HG02943 (cell line): ENCODE data around the gene LAPTM4A.

Experiments
- ATAC-seq: cut with Tn5 transposase; IDR thresholded peaks from one replicate; pipeline ENCODE4 v1.9.1; 2021; ENCODE audit warnings: mild to moderate bottlenecking, low read depth, moderate library complexity; ENCODE audit not compliant: unreplicated experiment

LAPTM4A gene

GRCh38 chr2:20025065-20025786, 26.2 kb downstream of the LAPTM4A start:
- ATAC-seq = no peak

- no peak for ATAC-seq
Observed at GRCh38 chr2:20023688-20024087, 27.7 kb downstream of the LAPTM4A start.

DNA sequence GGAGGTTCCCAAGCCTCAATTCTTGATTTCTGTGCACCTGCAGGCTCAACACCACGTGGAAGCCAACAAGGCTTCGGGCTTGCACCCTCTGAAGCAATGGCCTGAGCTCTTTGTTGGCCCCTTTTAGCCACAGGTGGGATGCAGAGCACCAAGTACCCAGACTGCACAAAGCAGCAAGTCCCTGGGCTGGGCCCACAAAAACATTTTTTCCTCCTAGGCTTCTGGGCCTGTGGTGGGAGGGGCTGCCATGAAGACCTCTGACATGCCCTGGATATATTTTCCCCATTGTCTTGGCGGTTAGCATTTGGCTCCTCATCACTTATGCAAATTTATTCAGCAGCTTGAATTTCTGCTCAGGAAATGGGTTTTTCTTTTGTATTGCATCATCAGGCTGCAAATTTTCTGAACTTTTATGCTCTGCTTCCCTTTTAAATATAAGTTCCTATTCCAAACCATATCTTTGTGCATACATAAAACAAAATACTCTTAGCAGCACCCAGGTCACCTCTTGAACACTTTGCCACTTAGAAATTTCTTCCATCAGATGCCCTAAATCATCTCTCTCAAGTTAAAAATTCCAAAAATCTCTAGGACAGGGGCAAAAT, 29.9 kb downstream of the LAPTM4A start:
- no peak for ATAC-seq

- no peak for ATAC-seq
Observed at GRCh38 chr2:20019747-20020146, 31.7 kb downstream of the LAPTM4A start.

- no peak for ATAC-seq
Observed at GRCh38 chr2:20018601-20019152, 32.8 kb downstream of the LAPTM4A start.

DNA sequence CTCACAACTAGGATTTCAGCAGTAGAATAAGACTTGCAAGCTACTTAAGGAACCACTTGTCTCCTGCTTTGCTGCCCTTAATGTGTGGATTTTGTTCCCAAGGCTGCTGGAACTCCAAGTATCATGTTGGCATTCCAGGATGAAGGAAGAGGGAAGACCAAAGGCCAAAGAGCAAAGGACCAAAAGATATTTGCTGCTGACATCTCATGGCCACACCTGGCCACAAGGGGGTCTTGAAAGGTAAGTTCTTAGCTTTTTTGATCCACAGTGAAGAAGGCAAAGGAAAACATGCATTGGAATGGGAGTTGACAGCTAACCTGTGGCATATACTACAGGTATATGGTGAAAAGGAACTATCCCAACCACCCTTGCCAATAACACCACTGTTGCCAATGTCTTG, 35.1 kb downstream of the LAPTM4A start:
- ATAC-seq = no peak

DNA sequence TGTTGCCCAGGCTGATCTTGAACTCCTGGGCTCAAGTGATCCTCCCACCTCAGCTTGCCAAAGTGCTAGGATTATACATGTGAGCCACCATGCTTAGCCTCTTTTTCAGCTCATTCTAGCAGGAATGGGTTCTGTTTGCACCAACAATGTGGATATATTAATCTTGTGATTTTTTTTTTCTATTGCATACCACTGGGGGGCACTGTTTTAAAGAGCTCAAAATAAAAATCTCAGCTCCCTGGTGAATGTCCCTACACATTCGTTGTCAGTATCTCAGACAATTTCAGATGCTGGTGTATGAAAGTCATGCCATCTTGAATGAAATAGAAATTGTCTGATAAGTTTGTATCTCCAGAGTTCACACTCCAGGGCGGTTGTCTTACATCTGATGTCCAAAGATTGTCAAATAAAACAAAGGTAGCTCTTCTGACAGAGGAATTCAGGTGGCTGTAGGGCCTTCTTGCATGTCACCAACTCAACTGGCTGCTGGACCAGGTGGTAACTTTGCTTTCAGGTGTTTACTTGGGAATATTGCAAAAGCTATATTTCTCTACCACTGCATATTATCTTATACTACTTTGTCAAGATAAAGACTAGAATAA, 35.8 kb downstream of the LAPTM4A start:
- ATAC-seq = no peak

DNA sequence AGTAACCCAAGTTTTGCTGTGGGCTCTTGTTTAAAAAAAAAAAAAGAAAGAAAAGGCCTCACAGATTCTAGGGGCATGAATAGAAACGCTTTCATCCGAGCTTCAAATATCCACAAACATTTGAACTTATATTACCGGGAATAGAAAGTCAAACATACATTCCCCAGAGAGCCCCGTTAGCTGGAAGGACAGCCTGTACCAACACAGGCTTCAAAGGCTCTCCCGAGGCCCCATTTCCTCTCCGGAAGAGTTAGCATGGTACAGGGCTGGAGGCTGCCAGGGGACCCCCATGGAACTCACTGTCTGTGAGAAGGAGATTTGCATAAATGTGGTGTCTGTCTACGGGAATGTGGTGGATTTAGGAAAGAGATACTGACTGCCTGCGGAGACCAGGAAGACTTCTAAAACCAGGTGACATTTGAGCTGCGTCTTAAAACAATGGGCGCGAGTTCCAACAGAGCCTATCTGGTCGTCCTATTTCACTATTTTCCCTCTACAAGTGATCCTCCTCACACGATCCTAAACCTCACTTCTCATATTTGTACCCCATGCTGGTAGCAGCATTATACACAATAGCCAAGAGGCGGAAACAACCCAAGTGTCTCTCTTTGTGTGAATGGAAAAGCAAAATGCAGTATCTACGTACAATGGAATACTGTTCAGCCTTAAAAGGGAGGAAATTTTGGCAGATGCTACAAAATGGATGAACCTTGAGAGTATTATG, 38.1 kb downstream of the LAPTM4A start:
- no peak for ATAC-seq

DNA sequence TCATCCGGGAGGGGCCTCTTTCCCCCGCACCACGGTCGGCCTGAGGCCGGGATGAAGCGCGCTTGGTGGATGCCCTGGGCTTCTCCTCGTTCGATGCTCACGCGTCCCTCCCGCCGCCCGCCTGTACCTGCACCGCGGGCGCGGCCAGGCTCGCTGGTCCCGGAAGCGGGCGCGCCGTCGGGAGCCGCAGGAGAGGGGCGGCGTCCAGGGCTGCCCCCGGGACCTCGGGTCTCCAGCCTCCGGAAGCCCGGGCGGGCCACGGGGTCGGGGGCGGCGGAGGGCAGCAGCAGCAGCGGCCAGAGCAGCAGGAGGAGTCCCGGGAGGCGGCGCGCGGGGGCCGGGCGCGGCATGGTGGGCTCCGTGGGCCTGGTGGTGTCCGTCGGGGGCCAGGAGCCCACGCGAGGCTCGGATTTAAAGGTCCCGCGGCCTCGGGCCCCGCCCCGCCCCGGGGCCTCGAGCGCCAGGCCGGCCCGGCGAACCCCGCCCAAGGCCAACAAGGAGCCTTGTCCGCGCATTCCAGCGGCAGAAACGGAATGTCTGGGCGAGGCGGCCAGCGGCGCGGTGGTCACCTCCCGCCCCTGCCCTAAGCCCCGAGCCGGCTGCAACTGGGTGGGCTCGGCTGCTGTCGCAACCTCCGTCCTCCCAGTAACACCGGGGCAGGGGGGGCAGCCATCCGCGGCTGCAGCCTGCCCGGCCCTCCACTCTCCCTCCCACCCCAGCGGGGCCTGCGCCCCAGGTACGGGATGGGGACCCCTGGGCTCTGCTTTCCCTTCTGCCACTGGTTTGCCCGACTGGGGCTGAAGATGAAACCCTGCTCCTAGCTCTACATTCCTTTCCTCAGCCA, 38.9 kb downstream of the LAPTM4A start, which contains the start of gene MATN3:
MATN3 (minus strand) TSS at position 387 of the 844 bp plus-strand sequence; CDS start at position 350, 37 bp downstream.
- ATAC-seq = no peak

DNA sequence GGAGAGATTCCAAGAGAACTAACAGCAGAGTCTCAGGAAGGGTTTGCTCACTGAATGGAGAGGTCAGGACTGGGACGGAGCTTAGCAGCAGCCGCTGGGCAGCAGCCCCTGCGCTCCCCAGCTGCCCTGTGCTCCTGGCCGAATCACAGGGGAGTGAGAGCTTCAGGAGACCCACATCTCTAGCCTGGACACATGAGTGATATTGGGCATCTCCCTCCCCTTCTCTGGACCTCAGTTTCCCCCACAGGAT, 39.5 kb downstream of the LAPTM4A start:
- ATAC-seq = no peak

DNA sequence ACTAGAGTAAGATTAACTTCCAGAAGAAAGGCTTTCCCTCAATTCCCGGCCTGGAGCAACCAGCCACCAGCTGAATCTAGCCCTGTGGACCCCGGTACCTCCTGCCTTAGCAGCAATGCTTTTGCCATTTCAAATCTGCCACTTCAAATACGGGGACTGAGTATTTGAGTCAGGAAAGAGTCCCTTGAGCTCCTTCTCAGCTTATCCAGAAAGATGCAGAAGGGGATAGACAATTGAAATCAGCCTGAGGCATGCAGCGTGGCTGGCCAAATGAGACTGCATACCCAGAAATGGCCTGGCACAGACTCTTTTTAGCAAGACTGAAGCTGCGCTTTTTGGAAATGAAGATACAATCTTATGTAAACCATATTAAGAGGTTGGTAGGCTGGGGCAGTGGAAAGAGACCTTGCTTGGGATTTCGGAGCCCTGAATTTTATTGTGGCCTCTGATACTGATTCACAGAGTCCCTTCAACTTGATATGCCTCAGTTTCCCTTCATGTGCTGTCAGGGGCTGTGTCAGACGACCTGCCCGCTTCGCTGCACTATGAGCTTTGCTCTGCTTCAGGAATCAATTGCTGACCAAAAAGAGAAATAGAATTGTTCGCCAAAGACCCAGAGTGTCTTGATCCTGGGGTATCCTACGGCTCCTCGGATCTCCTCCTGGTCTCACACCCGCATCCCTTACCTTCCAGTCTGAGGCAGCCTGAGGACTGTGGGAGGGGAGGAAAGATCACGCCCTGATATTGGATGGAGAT, 40.0 kb downstream of the LAPTM4A start:
- ATAC-seq = no peak

DNA sequence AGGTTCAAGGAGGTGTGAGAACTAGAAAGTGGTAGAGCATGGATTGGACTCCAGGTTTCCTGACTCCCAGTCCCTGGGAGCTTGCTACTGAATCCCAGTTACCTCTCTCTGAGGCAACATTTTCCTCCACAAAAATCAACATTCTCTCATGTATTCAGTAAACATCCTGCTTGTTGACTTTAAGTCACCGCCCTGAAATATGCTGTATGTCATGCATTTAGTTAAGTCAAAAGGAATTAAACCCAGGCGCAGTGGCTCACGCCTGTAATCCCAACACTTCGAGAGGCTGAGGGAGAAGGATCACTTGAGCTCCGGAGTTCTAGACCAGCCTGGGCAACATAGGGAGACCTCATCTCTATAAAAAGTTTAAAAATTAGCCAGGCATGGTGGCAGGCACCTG, 42.7 kb downstream of the LAPTM4A start:
- no peak for ATAC-seq

DNA sequence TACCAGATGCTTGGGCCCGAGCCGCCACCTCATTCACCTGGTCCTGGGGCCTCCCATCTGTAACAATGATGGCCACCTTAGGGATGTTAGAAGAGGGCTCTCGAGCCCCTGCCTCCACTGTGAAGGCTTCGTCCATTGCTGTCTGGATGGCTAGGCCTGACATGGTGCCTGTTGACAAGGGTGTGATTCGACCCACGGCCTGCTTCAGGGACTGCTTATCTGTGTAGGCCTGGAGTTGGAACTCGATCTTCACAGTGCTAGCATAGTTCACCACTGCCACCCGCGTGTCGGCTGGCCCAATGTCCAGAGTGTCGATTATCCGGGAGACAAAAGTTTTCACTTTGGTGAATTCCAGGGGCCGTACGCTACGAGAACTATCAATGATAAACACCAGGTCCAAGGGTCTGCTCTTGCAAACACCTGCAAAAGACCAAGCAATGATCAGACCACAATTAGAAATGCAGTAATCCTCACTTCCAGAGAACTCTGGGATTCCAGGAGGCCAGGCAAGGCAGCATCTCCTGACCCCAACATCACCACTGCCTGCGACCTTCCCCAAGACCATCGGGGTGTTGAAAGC, 45.4 kb downstream of the LAPTM4A start:
- ATAC-seq = no peak

GRCh38 chr2:20005067-20005627, 46.3 kb downstream of the LAPTM4A start:
- ATAC-seq = no peak

DNA sequence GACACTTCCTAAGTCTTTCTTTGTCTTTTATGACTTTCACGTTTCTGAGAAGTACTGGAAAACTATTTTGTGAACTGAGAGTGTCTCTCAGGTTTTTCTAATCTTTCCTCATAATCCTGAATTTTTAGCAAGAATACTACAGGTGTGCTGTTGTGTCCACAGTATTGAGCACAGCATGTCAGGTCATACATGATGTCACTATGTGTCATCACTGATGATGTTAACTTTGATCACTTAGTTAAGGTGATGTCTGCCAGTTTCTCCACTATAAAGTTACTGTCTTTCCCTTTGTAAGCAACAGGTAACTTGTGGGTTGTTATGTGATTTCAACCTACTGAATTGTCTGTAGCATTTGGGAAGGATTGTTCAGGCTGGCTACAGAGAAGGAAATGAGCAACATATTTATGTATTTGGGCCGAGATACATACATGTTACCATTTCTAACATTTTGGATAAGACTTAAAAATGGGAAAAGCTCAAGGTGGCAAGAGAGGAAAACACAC, 50.0 kb downstream of the LAPTM4A start:
- no peak for ATAC-seq

DNA sequence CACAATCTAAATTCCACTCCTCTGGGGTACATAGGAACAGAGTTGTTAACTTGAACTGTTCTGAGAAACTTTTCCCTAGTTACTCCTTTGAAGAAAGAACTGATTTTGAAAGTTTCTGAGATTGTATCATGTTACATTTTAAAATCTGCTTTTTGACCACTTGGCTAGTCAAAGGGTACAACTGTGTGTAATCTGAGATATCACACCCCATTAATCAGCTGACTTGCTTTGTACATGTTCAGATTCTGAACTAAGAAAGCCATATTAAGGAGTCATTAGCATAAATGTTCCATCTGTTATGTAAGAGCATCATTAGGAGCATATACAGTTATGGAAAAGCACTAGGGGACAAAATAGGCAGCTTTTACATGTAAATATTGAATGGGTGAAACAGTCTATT, 57.7 kb downstream of the LAPTM4A start:
- no peak for ATAC-seq

DNA sequence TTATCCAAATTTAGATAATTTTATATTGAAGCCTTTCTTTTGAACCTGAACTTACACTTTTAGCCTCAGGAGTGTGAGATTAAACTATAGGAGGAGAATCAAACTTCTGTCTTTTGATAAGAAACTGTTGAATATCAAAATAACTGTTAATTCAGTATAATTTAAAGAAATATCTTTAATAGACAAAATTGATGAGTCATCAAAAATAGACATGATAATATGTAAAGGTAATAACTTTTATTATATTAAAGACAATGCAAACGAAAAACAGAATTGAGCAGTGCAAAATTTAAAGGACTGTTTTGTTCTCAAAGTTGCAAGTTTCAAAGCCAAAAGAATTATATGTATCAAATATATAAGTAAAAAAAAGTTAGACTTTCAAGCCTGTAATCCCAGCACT, 59.5 kb downstream of the LAPTM4A start:
- ATAC-seq = no peak

GRCh38 chr2:19990416-19990728, 61.1 kb downstream of the LAPTM4A start:
- no peak for ATAC-seq
